GM18502 (cell line): Measurements from ENCODE around the gene SLC22A17.

Experiments
- ATAC-seq: cut with Tn5 transposase; IDR thresholded peaks from one replicate; pipeline ENCODE4 v1.9.1; 2021; ENCODE audit warnings: mild to moderate bottlenecking; ENCODE audit not compliant: unreplicated experiment, poor library complexity

SLC22A17 gene

DNA sequence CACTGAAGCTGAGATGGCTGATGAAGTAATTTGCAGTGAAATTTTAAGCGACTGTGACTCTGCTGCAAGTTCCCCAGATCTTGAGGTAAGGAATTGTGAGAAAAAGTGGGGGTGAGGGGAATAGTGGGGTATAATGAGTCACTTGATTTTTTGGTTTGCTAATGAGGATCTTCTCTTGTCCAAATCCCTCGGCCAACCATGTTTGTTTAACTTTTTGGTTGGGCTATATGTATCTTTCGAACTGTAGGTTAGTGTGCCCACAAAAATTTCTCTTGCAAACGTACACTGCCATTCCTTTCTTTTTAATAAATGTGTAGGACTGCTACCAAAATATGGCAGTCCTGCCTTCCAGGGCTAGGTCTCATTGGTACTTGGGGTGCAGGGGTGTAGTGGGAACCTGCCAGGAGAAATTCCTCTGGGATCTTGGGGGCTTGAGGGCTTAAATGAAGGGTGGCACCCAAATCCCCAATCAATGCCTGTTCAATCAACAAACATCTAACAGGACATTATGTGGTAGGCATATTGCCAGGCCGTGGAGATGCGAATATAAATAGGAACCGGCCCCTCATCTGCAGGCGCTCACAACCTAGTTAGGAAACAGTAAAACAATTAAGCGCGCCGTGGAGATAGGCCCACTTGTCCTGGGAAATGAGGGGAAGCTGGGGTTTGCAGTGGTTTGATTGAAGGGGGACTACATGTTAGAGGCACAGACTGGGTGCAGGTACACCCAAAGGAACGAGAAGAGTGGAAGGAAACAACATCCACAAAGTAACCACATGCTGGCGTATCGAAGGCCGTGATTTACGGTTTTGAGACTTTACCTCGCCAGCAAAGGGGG, 32.7 kb downstream of the SLC22A17 start:
- ATAC-seq, result no peak

DNA sequence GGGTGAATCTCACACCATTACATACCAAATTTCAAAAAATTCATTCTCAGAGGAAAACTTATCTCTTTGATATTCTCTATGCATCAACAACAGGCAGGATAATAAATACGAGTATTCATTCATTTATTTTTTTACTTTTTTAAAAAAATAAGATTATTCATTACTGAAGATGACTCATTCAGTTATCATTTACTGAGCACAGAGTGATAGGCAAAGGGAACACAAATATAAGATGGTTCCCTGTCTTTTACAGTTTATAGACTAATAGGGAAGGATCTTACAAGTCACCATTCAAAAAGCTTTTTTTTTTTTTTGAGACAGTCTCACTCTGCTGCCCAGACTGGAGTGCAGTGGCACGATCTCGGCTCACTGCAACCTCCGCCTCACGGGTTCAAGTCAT, 36.4 kb downstream of the SLC22A17 start:
- no peak for ATAC-seq

DNA sequence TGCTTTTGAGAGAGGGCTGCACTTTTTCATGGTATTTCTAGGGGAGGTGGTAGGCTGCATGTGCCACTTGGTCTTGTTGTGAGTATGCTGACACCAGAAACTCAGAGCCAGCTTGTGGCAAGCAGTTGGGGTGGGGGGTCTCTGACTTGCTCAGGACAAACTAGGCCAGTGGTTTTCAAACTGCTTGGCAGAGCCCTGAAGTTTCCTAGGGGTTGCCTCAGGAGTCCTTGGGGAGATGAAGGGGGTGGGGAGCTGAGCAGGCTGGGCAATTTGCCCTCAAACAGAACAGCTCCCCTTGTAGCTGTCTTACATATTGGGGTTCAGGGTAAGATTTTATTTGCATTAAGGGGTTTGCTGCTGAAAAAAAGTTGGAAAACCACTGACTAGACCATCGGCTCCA, 42.1 kb downstream of the SLC22A17 start:
- ATAC-seq, result no peak

DNA sequence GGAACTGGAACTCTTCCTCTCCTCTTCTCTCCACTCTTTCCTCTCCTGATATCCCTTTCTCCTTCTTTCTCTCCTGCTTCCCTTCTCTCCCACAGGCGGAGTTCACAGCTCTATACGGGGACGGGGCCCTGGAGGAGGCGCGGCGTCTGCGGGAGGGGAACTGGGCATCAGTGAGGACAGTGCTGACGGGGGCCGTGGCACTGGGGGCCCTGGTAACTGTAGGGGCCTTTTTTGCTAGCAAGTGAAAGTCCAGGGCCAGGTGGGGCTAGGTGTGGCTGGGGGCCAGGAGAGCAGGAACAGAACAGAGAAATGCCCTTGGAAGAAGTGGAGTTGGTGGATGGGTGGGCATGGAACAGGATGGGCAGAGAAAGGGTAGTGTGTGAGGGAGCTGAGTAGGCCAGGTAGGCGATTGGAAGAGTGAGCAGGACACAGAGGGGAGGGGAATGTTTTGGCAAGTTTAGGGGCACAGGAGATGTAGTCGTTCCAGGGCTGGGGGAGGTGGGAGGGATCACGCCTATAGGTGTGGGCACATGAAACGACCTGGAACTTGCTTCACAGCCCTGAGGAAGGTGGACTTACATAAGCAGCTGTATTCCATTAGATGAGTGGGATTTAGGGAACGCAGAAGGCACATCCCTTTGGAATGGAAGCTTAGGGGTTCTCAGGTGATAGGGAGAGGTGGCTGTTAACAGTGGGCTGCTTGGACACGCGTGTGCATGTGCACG, 43.8 kb downstream of the SLC22A17 start:
- ATAC-seq, result no peak

DNA sequence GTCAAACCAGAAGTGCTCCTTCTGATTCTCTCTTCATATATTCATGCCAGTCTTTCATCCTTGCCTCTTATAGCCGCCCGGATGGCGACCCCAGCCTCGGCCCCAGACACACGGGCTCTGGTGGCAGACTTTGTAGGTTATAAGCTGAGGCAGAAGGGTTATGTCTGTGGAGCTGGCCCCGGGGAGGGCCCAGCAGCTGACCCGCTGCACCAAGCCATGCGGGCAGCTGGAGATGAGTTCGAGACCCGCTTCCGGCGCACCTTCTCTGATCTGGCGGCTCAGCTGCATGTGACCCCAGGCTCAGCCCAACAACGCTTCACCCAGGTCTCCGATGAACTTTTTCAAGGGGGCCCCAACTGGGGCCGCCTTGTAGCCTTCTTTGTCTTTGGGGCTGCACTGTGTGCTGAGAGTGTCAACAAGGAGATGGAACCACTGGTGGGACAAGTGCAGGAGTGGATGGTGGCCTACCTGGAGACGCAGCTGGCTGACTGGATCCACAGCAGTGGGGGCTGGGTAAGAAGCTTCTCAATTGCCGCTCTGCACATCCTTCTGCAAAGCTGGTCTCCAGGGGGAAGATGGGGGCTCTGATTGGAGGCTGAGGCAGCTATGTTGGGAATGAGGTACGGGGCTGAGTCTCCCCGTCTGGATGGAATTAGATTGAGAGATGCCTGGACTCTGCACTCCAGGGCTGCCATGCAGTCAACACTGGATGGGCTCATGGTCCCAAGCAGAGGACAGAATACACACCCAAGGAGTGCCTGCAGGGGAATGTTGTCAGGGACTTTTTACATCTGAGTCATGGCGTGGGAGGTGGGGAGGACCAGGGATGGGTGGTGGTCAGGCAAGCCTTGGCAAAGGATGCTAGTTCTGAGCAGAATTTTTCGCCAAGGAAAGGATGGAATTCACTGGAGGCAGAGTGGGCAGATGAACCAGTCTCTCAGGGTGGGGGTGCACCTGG, 44.7 kb downstream of the SLC22A17 start:
- no peak for ATAC-seq

DNA sequence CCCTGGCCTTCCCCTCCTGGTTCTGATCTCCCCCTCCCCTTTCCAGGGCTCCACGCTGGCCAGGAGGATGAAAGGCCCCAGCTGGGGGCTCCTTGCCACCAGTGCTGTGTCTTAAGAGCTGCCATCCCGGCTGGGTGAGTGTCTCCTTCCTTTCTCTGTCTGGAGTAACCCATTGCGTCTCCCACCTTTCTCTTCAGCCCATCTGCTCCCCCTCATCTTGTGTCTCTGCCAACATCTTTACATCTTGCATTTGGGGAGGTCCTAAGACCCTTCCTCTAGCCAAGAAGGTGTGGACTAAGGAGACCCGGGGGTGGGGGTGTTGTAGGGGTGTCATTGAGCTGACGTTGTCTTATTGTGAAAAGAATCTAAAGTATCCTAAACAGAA, 45.5 kb downstream of the SLC22A17 start:
- no peak for ATAC-seq

DNA sequence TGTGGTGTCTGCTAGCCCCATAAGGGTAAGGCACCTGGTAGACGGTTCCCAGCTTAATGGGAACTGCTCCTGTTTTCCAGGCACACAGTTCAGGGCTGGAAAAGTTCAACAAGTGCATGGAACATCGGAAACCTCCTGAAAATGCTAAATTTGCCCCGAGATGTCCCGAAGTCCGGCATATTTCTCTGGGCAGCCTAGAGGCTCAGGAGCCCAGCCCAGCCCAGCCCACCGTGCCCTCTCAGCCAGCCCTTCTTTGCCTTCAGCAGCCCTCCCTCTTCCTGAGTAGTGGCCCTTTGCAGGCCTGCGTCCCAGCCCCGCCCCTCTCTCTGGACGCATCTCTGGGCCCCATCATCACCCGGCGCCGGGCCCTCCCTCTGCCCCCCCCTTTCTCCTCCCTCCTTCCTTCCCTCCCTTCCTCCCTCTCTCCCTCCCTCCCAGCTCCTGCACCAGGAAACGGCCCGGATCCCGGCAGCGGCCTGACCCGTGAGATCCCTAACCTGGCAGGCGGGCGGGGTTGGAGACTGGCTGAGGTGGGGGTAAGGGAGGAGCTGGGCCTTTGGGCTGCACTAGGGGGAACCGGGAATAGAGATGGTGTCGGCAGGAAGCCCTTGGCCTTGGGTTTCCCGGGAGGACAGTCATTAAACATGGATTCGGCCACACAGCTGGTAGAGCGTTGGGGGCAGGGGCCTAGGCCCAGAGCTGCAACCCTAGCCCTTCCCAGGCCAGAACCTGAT, 46.1 kb downstream of the SLC22A17 start, which contains the start of gene BCL2L2:
TSS of gene BCL2L2 (plus strand) at position 422 of the 734 bp plus-strand sequence. CDS start 935 bp downstream, outside the sequence.
- ATAC-seq, result no peak

DNA sequence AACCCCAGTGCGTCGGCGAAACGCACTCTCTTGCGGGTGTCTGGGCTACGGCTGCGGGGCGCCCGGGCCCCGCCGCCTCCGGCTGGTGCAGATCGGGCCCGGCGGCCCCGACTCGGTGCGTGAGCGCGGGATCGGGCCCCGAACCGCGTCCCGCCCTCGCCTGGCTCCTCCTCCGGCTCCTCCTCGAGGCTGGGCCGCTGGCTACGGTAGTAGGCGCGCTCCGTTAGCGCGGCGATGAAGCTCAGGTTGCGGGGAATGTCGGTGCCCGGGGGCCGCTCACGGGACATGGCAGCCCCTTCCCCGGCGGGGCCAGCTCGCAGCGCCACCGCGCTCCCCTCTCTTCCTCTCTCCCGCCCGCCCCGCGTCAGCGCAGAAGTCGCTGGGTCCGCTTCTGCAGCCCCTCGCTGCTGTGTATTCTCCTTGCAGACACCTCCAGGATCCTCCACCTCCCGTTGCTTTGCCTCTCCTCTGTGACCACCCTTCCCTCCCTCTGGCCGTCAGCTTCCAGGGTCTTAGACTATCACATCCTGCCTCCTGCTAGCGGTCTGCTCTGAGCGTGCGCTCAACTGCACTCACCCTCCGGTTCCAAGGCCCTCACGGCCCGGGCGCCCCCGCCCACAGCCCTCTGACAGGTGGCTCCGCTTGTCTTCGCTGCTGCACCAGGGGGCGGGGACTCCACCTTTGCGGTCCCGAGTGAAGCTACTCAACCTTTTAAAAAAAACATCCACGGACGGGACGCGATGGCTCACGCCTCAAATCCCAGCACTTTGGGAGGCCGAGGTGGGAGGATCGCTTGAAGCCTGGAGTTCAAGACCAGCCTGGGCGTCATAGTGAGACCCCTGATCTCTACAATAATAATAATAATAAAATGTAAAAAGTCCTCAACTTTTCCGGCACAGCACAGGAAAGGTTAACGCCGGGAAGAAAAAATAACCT, 50.1 kb downstream of the SLC22A17 start, which contains the start of gene PPP1R3E:
TSS of gene PPP1R3E (minus strand) at position 570 of the 936 bp plus-strand sequence. CDS start at position 287, 283 bp downstream.
- peak; percentile 45 for ATAC-seq

DNA sequence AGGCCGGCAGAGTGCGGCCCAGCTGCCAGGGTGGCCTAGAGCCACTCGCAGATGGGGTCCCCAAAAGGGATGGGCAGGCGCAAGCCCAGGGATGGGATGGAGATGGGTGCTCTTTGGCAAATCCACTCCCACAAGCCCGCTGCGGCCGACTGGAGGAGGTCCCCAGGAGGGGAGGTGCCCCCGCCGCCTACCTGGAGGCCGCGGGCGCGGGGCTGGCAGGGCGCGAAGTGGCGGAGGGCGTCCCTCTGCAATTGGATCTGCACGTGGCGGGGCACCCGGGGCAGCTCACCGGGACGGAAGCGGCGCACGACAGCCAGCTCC, 50.8 kb downstream of the SLC22A17 start:
- ATAC-seq, result peak; percentile 15

DNA sequence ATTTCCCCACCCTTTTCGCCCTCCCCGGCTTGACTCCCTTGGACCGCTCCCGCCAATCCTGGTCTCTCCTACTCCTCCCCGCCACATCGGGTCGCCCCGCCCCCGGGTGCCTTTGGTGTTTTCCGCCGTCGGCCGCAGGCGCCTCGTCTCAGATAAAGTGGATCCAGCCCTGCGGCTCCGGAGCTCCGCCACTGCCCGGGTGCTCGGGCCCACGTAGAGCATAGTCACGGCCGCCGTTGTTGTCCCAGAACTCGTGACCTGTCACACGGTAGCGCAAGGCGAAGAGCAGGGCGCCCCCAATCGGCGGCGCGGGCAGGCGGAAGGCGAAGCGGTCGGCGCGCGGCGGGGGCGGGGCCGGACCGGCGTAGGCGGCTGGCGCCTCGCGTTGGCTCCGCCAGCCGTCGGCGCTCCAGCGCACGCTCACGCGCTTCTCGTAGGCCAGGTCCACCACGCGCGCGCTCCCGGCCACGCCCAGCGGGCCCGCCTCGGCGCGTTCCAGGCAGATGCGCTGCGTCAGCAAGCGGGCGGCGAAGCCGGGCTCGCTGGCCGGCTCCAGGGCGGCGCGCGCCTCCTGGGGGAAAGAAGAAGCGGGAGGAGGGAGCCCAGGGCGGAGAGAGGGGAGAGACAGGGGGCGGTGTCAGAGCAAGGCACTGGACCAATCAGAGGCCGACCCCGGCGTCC, 51.3 kb downstream of the SLC22A17 start:
- ATAC-seq, result peak; percentile 77

DNA sequence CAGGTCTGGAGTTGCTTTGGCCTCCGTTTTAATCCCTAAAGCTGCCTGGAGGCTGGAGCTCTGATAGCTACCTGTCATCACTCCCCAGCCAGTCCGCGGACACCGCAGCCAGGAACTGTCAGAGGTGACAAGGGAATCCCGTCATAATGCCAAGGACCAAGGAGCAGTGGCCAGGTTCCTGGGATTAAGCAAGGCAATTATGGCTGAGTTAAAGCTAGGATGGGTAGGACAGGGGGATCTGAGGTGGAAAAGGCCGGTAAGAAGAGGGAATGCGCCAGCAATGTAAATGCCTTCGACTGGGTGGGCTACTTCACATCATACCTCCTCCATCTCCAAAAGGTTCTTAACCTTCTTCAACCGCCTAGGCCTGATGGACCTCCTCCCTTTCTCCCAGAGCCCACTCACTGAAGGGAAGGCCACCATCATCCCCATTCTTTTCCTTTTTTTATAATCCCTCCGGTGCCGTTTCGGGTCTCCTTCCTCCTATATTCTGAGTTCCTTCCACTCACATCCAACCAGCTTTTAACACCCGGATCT, 51.9 kb downstream of the SLC22A17 start:
- ATAC-seq, result no peak

DNA sequence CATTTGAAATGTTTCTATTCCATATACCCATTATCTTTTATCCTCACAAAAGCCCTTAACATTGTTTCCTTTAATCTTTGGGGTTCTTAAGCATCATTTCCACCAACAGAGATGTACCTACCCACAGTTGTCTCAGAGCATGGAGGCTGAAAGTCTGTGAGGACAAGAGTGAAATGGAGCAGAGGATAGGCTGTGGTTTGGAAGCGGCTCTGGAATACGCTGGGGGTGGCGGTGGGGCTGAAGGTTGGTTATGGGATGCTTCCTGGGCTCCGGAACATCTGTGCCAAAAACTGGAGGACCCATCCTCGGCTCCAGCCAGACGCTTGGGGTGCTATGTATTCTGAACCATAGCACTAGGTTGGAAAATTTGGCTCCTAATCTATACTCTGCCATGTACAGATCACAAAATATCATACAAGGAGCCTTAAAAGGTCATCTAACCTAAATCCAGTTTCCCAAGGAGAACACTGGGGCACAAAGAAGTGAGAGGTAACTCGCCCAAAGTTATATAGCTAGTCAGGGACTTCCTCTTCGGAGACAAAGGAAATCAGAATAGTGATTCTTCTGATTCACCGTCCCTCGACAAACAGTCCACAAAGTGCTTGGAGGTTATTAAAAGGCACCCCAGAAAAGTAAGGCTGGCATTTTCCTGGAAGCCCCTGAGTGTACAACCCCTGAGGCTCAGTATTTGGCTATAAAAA, 52.6 kb downstream of the SLC22A17 start:
- ATAC-seq, result no peak

DNA sequence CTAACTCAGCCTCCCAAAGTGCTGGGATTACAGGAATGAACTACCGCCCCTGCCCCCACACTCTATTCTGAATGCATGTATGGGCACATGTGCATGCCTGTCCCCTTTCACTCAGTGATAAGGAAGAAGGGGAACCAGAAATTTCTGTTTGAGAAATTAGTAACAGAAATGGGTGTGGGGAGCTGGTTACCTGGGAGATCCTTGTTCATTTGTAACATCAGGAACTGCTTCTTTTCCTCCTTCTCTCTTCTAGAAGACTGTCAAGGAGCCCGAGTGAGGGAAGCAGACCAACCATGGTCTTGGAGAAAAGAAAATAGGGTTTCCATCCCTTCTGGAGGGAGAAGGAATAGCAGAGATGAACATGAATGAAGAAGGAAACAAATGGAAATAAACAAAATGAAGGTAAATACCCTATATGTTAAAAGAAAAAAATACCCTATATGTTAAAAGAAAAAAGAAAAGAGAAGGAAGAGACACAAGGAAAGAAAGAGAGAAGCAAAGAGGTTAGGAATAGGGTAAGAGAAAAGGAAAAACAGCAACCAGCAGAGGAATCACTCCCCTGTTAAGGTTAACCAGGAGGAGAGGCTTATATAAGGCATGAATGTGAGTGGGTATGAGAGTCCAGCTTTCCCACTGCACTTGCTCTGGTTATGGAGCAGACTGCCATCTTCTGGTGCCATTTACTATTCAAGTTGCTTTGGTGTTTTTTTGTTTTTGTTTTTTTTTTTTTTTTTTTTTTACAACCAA, 53.3 kb downstream of the SLC22A17 start:
- ATAC-seq, result no peak

DNA sequence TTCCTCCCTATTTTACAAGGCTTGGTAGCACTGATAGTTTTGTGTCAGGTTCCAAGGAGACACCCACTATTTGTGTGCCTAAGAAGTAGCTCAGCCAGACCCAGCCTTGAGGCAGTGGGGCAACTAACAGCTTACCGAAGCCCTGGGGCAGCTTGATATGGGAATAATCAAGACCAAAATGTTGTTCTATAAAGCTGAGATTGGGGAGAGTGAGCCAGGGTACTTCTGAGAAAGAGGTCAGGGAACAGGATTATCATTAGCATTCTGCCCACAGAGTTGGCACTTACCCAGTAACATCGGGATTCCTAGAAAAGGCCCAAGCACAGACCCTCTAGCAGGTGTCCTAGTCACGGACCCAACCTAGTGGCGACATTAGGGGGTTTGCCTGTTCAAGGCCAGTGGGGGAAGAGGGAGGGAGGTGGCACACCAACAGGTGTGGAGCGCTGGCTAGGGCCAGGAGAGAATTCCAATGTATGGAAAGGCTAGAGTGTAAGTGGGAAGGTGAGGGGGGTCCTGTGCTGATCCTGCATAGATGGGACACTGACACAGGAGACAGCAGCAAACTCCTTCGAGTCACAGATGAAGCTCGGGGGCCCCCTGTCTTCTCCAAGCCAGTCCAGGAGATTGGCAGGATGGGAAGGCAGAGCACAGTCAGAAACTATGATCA, 54.9 kb downstream of the SLC22A17 start:
- no peak for ATAC-seq

DNA sequence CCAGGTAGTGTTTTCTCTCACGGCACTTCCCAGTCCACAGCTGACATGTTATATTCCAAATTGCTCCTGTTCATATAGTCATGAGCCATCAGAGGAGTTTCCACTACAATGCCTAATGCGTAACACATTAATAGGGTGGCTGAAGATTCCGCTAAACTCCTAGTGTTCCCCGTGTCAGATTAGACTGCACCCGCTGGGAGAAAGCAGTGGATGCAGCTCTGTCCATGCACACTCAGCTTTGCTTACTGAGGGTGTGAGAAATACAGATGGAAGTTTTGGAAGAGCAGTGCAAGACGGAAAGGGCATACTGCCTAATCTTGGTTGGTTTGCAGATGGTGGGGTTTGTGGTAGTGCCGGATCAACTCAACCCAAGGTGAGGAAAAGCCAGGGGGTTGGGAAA, 55.6 kb downstream of the SLC22A17 start:
- no peak for ATAC-seq
